Sigmoid colon (tissue), 3 donors: Measurements from ENCODE around the gene SOWAHD.

Source experiments
- POLR2A ChIP-seq, 2 donors: fragments of 450-650 bp; IDR thresholded peaks; one replicate each; pipeline ENCODE4 v1.6.1; 2016; ENCODE audit warnings: antibody characterized with exemption in 2 of 2, mild to moderate bottlenecking in 2 of 2, moderate library complexity in 2 of 2
- TF ChIP-seq, protein P1 (sequence below), 4 experiments: fragments of 450-650 bp in 3 of 4; fragments of 200-600 bp in 1 of 4; IDR thresholded peaks; one replicate each; pipeline ENCODE4 v1.5.1; 2016 to 2019; ENCODE audit warnings: antibody characterized with exemption in 4 of 4, mild to moderate bottlenecking in 3 of 4, moderate library complexity in 2 of 4

DNA sequence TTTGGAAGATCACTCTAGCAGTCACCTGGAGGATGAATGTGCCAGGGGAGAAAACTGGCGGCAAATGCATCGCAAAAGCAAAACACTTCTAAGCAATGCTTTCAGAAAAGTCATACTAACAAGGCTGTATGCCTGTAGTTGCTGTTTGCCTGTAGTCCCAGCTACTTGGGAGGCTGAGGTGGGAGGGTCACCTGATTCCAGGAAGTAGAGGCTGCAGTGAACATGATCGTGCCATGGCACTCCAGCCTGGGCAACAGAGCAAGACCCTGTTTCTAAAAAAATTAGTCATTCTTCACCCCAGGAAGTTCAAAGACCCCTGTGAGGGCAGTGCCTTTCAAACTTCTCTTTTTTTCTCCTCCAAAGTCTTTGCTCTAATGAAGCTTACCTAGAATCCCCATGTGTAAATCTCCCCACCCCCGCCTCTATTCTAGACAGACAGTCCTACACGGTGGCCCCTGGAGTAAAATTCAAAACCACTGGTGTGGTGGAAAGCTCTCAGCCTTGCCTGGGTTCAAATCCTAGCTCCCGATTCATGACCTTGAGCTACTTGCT, 5.5 kb downstream of the SOWAHD start:
- TF ChIP-seq POLR2A (IDR thresholded peaks at IDR 0.05): no peak
- TF ChIP-seq, protein P1, sequence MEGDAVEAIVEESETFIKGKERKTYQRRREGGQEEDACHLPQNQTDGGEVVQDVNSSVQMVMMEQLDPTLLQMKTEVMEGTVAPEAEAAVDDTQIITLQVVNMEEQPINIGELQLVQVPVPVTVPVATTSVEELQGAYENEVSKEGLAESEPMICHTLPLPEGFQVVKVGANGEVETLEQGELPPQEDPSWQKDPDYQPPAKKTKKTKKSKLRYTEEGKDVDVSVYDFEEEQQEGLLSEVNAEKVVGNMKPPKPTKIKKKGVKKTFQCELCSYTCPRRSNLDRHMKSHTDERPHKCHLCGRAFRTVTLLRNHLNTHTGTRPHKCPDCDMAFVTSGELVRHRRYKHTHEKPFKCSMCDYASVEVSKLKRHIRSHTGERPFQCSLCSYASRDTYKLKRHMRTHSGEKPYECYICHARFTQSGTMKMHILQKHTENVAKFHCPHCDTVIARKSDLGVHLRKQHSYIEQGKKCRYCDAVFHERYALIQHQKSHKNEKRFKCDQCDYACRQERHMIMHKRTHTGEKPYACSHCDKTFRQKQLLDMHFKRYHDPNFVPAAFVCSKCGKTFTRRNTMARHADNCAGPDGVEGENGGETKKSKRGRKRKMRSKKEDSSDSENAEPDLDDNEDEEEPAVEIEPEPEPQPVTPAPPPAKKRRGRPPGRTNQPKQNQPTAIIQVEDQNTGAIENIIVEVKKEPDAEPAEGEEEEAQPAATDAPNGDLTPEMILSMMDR (IDR thresholded peaks at IDR 0.05): no peak
